HG02588 (cell line): ENCODE measurements around the gene NCAPG2.
"Not testable (repeated sequence)": the region's sequence is repeated elsewhere in the genome, so short reads cannot be mapped to it uniquely, and the experiment has no call there.

ENCODE experiments used
- ATAC-seq: cut with Tn5 transposase; IDR thresholded peaks from one replicate; pipeline ENCODE4 v1.9.1; 2021; ENCODE audit warnings: mild to moderate bottlenecking, moderate library complexity; ENCODE audit not compliant: unreplicated experiment

The NCAPG2 gene

DNA sequence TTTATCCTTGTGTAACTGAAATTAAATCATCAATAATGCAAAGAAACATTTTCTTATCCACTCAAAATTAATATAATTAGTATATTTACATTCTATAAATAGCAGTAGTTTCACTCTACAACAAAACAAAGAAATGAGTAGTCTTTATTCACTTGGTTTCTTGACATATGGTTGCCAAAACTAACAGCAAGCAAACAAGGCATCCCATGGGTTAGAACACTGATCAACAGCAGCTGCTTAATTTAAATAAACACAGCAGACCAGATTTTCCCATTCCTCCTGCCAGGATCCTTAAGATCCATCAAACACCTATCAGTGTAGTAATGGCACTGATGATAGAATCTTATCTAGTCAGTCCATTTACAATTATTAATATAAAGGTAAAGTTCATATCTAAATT lies 22.1 kb downstream of the NCAPG2 start:
- no peak for ATAC-seq

DNA sequence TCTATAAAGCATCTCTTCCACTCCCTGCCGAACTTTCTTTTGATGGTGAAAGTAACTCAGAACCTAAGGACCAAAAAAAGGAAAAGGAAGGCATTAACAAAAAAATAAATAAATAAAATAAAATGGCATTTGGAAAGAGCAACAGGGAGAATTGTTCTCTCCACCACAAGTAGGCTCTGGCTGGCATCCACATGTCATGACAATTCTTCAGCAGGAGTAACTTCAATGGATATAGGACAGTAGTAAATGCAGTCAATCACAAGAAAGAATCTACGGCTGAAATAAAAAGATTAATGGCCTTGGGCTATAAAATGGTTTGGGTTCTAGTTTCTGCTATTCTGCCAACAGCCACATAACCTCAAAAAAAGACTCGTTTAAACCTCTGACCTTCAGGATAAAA lies 23.9 kb downstream of the NCAPG2 start:
- ATAC-seq, result no peak

DNA sequence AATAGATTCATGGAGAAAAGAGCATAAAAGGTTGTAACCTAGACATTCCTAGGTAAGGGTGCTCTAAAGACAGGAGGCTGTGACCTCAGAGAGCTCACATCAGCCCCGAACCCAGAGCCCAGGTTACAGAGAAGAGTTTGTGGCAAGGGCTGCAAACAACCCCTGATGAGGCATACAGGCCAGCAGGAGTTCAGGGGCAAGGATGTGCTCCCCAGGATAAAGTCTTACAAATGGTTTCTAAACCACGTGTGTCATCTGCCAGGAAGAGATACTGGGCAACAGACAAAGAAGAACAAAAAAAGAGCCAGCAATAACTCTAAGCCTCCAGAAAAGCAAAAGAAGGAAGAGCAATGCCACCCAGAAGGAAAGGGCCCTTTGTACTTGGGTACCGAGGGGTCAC lies 27.7 kb downstream of the NCAPG2 start:
- no peak for ATAC-seq

DNA sequence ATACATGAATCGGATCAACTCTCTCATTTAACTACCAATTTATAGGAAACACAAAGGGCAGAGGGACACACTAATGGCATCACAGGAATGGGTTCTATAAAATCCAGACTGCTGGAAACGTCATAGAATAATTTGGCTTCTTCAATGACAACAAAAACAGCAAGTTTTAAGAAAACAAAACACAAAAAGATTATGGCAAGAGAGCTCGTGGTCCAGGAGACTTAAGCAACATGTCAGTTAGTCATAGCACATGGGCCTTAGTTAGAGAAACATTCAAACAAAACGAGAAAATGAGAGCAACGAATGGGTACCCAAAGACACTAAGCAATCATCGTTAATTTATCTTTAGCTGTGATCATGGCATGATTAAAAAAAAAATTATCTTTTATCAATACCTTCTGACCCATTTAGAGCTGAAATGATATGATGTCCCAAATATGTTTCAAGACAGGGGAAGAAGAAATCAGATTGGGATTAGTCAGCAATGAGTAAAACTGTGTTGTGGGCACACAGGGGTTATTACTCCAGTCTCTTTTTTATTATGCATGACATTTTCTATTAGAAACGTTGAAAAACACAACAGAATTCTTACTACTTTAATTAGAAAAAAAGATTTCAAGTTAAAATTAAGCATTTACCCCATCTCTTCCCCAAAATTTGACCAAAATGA lies 28.3 kb downstream of the NCAPG2 start:
- no peak for ATAC-seq

DNA sequence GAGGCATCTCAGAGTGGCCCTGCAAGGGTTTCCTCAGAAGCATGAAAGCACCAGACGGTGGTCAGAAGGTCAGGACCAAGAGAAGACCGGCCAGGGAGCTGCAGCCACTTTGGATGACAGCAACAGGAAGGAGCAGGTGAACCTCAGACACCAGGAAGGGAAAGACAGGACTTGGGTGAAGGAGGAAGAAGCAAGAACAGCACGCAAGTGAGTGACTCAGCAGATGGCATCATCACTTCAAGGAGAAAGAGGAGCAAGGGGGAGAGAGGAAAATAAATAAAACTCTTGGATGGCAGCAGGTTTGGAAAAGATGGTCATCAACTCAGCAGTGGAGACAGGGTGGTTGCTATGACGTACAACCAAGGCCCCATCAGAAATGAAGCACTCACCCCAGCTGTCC lies 31.6 kb downstream of the NCAPG2 start:
- no peak for ATAC-seq

DNA sequence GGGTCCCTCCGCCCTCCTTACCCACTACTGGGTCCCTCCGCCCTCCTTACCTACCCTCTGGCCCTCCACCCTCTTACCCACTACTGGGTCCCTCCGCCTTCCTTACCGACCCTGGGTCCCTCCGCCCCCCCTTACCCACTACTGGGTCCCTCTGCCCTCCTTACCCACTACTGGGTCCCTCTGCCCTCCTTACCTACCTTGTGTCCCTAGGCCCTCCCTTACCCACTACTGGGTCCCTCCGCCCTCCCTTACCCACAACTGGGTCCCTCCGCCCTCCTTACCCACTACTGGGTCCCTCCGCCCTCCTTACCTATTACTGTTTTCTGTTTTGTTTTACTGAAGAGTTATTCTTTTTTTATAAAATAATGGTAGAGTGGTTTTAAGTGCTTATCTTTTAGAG lies 36.5 kb downstream of the NCAPG2 start:
- not testable (repeated sequence) for ATAC-seq

DNA sequence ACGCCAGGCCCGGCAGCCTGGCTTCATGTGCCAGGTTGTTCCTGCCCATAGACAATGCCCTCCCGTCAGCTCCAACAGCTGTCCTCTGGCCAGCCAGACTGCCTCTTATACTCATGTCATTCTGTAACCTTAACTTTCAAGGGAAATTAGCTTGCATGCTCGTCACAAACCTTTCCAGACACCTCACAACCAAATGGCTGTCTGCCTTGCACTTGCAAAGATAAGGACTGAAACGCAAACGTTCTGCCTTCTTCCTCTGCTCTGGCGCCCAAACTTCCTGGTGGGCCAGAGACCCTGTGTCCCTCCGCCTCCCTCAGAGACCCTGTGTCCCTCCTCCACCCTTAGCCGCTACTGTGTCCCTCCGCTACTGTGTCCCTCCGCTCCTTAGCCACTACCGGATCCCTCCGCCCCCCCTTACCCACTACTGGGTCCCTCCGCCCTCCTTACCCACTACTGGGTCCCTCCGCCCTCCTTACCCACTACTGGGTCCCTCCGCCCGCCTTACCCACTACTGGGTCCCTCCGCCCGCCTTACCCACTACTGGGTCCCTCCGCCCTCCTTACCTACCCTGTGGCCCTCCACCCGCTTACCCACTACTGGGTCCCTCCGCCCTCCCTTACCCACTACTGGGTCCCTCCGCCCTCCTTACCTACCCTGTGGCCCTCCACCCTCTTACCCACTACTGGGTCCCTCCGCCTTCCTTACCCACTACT lies 37.5 kb downstream of the NCAPG2 start:
- ATAC-seq, result not testable (repeated sequence)

DNA sequence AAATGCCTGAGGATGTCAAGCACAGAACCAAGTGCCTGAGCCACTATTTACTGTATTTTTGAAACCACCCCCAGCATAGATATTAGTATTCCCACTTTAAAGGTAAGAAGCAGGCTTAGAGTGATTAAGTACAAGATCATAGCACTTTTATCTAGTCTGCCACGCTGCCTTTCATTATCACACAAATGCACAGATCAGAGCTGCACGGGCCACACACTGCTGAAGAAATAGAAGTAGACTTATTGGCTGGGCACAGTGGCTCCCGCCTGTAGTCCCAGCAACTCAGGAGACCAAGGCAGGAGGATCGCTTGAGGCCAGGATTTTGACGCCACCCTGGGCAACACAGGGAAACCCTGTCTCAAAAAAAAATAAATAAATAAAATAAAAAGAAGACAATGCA lies 38.2 kb downstream of the NCAPG2 start:
- ATAC-seq, result no peak

DNA sequence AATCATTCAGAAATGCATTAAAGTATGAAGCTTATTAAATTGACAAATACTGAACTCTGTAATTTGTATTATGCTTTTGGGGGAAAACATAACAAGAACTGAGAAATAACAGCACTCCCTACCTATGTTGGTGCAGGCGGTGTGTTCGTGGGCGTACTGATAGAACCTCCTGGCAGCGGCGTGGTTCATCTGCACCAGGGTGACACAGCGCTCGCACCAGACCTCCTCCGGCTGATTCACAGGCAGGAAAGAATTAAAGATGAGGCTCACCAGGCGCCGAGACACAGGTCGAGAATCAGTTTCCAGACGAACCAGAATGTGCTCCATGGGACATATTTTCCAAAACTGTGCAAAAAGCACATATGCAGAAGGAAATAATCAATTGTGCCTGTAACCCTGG lies 40.2 kb downstream of the NCAPG2 start:
- ATAC-seq, result no peak

DNA sequence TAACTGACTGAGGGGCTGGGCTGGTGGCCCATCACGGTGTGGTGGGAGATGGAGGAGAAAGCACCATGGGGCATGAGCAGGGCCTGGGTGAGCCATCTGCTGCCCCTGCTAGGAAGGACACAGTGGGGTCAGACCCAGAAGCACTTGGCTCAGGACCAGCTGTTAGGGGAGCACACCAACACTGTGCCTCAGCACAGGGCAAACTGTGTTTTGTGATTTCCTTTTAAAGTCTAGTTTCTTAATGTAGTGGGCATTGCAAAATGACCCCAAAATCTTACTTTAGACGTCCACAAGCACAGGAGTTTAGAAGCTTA lies 41.2 kb downstream of the NCAPG2 start:
- ATAC-seq, result no peak

DNA sequence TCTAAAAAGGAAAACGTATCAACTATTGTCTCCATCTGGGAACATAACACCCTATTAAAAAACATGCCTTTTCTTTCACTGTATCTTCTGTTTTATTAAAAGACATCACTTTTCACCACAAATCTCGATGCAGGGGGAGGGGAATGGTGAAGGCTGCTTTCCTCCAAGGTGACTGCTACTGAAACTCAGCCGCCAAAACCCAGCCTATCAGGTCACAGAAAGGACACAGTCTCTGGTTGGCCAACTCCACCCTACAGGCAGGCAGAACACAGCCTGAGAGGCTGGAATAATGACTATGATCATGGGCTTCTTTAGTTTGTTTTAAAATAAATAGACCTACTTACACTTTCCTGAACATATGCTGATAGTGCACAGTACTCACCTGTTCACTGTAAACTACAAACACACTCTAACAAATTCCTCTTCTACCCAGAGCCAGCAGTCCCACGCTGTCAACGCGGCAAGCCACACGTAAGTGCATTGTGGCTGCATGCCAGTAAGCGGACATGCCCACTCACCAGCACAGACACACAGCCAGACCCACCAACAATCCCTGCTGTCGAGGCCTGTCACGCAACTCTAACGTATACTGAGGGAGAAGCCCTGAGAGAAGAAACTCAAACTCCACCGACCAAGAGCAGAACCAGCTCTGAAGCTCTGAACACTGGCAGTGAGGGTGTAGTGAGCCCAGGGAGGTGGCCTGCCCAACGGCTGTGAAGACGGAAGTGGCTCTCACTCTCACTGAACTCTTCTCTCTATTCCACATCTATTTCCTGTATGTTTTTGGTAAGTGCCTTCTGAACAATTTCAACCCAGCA lies 41.8 kb downstream of the NCAPG2 start:
- no peak for ATAC-seq

DNA sequence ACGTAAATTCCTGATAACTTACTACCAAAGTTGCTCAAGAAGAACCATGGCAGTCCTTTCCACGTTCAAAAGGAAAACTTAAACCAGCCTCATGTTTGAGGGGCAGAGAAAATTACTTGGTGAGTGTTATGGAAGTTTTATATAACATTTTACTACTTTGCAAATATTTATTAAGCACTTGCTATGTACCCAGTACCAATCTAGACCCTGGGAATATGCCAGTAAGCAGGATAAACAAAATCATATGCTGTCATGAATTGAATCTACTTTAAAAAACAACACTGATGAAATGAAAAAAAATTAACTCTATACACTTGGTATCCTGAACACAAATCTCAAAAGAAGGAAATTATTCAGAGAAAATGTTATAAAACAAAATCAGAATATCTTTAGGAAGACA lies 46.1 kb downstream of the NCAPG2 start:
- ATAC-seq, result no peak

DNA sequence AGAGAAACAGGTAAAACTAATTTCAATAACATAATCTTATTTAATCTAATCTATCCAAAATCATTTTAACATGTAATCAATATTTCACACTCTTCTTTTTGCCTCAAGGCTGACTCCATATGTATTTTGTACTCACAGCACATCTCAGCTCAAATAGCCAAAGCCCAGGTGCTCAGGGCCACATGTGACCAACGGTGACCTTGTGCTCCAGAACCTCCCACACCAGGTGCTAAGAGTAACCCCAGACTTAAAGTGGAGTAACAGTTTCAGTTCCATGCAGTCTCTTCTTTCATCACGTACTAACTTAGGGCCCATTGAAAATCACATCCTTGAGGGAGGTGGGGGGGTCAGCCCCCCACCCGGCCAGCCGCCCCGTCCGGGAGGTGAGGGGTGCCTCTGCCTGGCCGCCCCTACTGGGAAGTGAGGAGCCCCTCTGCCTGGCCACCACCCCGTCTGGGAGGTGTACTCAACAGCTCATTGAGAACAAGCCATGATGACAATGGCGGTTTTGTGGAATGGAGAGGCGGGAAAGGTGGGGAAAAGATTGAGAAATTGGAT lies 47.3 kb downstream of the NCAPG2 start:
- no peak for ATAC-seq

DNA sequence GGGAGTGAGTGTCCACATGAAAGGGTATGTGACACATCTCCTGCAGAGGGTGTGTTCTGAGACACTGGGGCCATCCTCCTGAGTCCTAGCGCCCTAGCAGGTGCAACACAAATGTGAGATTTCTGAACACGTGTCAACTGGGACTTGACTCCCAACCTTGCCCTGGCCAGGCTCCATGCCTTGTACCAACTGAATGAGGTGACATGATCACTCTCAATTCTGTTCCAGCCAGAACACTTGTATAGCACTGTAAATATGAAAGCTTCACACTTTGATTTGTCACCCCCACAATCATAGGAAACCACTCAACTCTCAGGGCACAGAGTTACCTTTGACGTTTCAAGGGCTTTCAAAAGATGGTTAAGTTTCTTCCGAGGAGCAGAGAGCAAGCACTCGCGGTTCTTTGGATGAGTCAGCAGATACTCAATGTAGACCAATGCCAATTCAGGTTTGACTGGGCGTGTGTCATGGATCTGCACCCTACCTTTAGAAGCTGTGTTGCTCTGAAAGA lies 48.6 kb downstream of the NCAPG2 start:
- ATAC-seq, result peak; percentile 98

DNA sequence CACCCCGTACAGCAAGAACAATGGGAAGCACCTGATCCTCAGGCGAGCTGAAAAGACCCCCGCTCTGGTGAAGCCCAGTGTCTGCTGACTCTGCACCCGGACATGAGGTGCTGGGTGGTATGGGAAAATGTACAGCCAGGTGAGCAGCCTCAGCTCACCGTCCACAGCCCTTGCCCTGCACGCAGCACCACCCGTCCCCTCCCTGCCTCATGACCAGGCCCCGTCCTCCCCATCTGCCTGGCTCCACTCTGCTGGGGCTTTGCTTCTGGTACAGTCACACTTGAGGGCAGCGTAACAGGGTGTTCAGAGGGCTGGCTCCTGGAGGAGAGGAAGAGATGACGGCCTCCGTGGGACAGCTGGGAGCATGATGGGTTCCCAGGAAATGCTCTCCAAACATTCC lies 49.1 kb downstream of the NCAPG2 start:
- no peak for ATAC-seq

DNA sequence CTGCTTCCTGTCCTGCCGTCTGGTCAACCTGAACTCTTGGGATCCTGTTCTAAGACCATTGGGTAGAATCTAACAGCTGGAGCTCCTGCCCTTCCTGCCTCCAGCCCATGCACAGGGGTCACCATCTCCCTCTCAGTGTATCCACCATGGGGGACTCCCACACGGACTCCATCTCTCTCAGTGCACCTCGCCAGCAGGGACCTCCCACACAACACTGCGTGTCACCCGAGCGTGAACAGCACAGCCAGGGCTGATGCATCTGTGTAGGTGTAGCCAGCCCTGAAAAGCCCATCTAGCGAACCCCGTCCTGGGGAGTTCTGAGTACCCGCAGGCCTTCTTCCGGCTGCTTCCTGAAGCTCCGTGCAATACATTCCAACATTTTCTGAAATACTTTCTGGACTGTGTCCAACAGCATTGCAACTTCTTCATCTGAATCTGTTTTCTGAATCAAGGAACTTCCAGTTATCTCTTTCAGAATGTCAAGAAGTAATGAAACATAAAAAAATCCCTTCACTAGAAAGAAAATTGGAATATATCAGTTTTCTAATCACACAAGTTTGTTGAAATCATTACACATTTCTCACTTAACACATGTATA lies 52.5 kb downstream of the NCAPG2 start:
- ATAC-seq, result no peak

DNA sequence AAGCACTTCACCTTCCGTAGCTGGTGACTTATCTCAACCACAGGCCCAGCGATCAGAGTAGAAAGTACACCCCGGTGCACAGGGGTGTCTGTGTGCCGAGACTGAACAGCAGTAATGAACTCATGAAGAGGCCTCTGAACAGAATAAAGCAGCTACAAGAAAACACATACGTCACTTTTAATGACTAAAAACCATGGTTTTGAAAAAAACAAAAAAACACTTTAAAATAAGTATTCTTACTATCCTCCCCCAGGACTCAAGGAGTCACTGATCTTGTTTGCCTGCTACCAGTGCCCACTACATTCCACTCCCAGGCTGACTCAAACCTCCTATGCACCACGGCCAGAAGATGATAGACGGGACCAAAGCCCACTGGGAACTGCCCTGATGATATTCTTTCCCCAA lies 53.8 kb downstream of the NCAPG2 start:
- no peak for ATAC-seq

DNA sequence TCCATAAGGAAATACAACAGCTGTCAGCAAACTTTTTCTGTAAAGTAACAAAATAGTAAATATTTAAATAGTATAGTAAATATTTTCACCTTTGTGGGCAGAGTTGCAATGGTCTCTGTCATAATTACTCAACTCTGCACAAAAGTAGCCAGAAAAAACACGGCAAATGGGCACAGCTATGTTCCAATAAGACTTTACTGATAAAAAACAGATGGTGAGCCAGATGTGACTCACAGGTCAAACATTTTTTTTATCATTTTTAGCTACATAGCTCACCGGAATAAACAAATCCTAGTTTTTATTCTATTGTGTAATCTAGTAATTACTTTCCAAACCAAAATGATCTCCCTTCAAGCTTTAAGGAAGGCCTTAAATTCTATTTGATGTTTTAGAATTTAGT lies 55.3 kb downstream of the NCAPG2 start:
- ATAC-seq, result no peak

DNA sequence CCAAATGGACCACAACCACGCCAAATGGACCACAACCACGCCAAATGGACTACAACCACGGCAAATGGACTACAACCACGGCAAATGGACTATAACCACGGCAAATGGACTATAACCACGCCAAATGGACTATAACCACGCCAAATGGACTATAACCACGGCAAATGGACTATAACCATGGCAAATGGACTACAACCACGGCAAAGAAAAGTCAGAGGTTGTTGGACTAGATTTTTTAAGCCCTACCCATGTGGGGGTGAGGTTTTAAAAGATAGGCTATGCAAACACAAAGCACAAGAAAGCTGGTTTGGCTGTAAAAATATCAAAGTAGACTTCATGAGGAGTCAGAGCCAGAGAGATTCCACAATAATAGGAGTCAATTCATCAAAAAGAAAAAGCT lies 55.8 kb downstream of the NCAPG2 start:
- no peak for ATAC-seq

DNA sequence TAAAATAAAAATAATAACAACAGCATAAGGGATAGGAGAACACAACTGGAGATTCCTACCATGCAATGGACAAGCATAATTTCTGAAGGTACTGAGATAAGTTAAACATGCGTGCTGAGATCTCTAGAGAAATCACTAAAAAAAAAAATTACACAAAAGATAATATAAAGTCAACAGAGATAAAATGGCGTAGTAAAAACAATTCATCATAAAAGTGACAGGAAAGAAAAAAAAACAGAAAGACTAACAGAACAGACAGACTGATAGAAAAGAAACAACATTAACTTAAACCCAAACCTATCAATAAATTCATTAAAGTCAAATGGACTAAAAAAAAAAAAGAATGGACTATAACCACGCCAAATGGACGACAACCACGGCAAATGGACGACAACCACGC lies 56.4 kb downstream of the NCAPG2 start:
- no peak for ATAC-seq

DNA sequence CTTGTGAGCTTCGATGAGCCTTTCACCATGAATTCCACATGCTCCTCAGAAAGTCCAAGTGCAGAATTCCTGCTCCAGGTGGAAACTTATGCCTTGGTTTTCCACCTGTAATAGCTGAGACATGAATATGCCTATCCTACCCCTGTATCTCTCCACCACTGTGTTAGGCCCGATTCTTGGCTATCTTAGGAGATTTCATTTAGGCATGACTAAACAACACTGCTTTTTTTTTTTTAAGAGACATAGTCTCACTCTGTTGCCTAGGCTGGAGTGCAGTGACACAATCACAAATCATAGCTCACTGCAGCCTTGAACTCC lies 57.2 kb downstream of the NCAPG2 start:
- no peak for ATAC-seq
